Ascending aorta (tissue), 2 donors: Measurements from ENCODE around the gene NHLH1. TPM values are rescaled to one million over a fixed set of nuclear protein-coding genes. Genes with fewer than 3 reads are reported as not detected.
"Not testable (repeated sequence)": the region's sequence is repeated elsewhere in the genome, so short reads cannot be mapped to it uniquely, and the experiment has no call there.

Experiments used
- DNase-seq, 2 donors: peaks; one replicate each; pipeline ENCODE4 v3.0.0-alpha.2; 2019; ENCODE audit warnings: low spot score in 2 of 2
- H3K27ac ChIP-seq, 2 donors: fragments of 200-600 bp; sonication (generic); one replicate each; pipeline ENCODE4 v1.5.1; 2016 to 2017; ENCODE audit warnings: mild to moderate bottlenecking in 1 of 2
- H3K27me3 ChIP-seq: fragments of 200-600 bp; sonication (generic); one replicate; pipeline ENCODE4 v1.5.1; 2017
- H3K36me3 ChIP-seq, 2 donors: fragments of 200-600 bp; sonication (generic); one replicate each; pipeline ENCODE4 v1.5.1; 2016
- H3K4me1 ChIP-seq, 2 donors: fragments of 200-600 bp; sonication (generic); one replicate each; pipeline ENCODE4 v1.5.1; 2016 to 2017; ENCODE audit warnings: mild to moderate bottlenecking in 1 of 2
- H3K4me3 ChIP-seq, 2 donors: fragments of 200-600 bp; sonication (generic); one replicate each; pipeline ENCODE4 v1.5.1; 2016 to 2017; ENCODE audit warnings: mild to moderate bottlenecking in 1 of 2
- H3K9me3 ChIP-seq, 2 donors: fragments of 200-600 bp; sonication (generic); one replicate each; pipeline ENCODE4 v1.5.1; 2016
- CTCF ChIP-seq, 3 experiments: fragments of 200-600 bp in 2 of 3; fragments of 450-650 bp in 1 of 3; sonication (generic) in 2 of 3; IDR thresholded peaks; one replicate each; pipeline ENCODE4 v1.5.1; 2016 to 2019; ENCODE audit warnings: antibody characterized with exemption in 3 of 3, mild to moderate bottlenecking in 1 of 3, moderate library complexity in 1 of 3
- intact Hi-C: fragments of 100-400 bp; cut with DNase I; formaldehyde crosslinking; loops from one replicate; pipeline ENCODE4 v1.15.1; 2023
- total RNA-seq: library from RNA; depleted of rRNA; stranded (reverse); fragments of >200 nt; gene quantifications from one replicate; pipeline ENCODE4 v1.1.0, GENCODE V29; 2016

The NHLH1 gene
- total RNA-seq, 1 donor from 2014 or later, result not detected

- intact Hi-C loops, result no loop called here
- no peak for TF ChIP-seq CTCF (IDR thresholded peaks at IDR 0.05)
- Histone ChIP-seq H3K36me3 (no peaks in the 10 kb centered on the region), H3K4me3 (no peak overlapping the region), H3K9me3 (no peaks in the 10 kb centered on the region), H3K27me3 (no peaks in the 10 kb centered on the region), H3K27ac (no peak overlapping the region), H3K4me1 (no peaks in the 10 kb centered on the region)
- no peak for DNase-seq
These were observed 10.8 kb downstream of the NHLH1 start for GRCh38 chr1:160377585-160378206.

GRCh38 chr1:160384812-160385211 lies 17.9 kb downstream of the NHLH1 start:
- DNase-seq, H3K27ac ChIP-seq, H3K36me3 ChIP-seq, H3K9me3 ChIP-seq, H3K4me1 ChIP-seq, H3K4me3 ChIP-seq, intact Hi-C loops, H3K27me3 ChIP-seq: not testable (repeated sequence)

GRCh38 chr1:160388406-160388805 lies 21.5 kb downstream of the NHLH1 start:
- H3K27me3 ChIP-seq, H3K4me3 ChIP-seq, H3K9me3 ChIP-seq, H3K4me1 ChIP-seq, H3K36me3 ChIP-seq, DNase-seq, H3K27ac ChIP-seq, intact Hi-C loops: not testable (repeated sequence)

- DNase-seq, result no peak
These were observed 27.8 kb downstream of the NHLH1 start for GRCh38 chr1:160394673-160395072.

GRCh38 chr1:160397651-160398050 lies 30.8 kb downstream of the NHLH1 start:
- no peak overlapping the region for H3K4me3 ChIP-seq
- intact Hi-C loops, result no loop called here
- H3K36me3 ChIP-seq, result no peaks in the 10 kb centered on the region
- H3K27me3 ChIP-seq, result peaks cover 4% of the 10 kb centered on the region
- no peak overlapping the region for H3K27ac ChIP-seq
- peaks cover 5 to 7% of the 10 kb centered on the region in 2 donors for H3K4me1 ChIP-seq
- H3K9me3 ChIP-seq, result no peaks in the 10 kb centered on the region
- DNase-seq, result no peak
- TF ChIP-seq CTCF (IDR thresholded peaks at IDR 0.05), result no peak

More at GRCh38 chr1:160394673-160395072, 27.8 kb downstream of the NHLH1 start:
- intact Hi-C loops, result no loop called here
- Histone ChIP-seq H3K27ac (no peak overlapping the region), H3K36me3 (no peaks in the 10 kb centered on the region), H3K9me3 (no peaks in the 10 kb centered on the region), H3K4me1 (no peaks in the 10 kb centered on the region), H3K4me3 (no peak overlapping the region), H3K27me3 (no peaks in the 10 kb centered on the region)
- TF ChIP-seq CTCF (IDR thresholded peaks at IDR 0.05), result no peak

GRCh38 chr1:160398823-160399222 lies 32.0 kb downstream of the NHLH1 start:
- no peak for TF ChIP-seq CTCF (IDR thresholded peaks at IDR 0.05)
- Histone ChIP-seq H3K36me3 (no peaks in the 10 kb centered on the region), H3K27ac (no peak overlapping the region), H3K4me1 (peaks cover 5 to 7% of the 10 kb centered on the region in 2 donors), H3K27me3 (peaks cover 4% of the 10 kb centered on the region), H3K4me3 (no peak overlapping the region), H3K9me3 (no peaks in the 10 kb centered on the region)
- intact Hi-C loops, result no loop called here
- DNase-seq, result no peak
